Stimulated activated CD4-positive, alpha-beta T cell treated with anti-CD3 and anti-CD28 coated beads, Interleukin-4, amount 100 ng/mL, for 24 hours (primary cell): ENCODE measurements around the gene DNHD1.

Source experiments
- DNase-seq: peaks from one replicate; pipeline ENCODE4 v3.0.0-alpha.2; 2020

Gene DNHD1

GRCh38 chr11:6614446-6614845 is 117.4 kb downstream of the DNHD1 start:
- no peak for DNase-seq

- no peak for DNase-seq
Observed at GRCh38 chr11:6615046-6615445, 118.0 kb downstream of the DNHD1 start.

GRCh38 chr11:6615882-6616585 is 119.0 kb downstream of the DNHD1 start:
- no peak for DNase-seq

GRCh38 chr11:6616596-6617250 is 119.6 kb downstream of the DNHD1 start:
- DNase-seq: no peak

DNA sequence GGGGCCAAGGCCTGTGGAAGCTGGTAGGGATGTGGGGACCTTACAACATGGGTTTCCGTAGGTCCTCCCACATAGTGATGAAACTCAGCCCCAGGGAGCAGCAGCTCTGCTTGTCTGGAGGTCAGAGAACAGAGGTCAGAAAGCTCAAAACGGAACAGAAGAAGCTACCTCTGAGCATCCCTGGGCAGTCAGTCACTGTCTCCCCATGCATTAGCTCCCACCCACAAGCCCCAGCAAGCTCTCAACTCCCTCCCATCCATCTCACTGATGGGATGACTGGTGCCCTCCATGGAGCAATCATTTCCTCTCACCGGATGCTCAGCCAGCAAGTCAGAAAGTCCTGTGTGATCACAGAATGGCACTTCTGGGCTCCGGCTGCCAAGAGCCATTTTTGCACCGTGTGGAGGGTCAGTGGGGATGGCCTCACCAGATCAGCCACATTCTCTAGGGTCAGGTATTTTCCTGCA is 120.3 kb downstream of the DNHD1 start:
- no peak for DNase-seq

- peak; percentile 74 for DNase-seq
Observed at GRCh38 chr11:6618117-6619003, 121.3 kb downstream of the DNHD1 start.

- DNase-seq: peak; percentile 91
Observed at GRCh38 chr11:6619004-6619745, 122.1 kb downstream of the DNHD1 start, which contains the start of gene TPP1. TSS of gene TPP1 (minus strand) at chr11:6619422. CDS start at chr11:6619400, 22 bp downstream.

- no peak for DNase-seq
Observed at GRCh38 chr11:6620636-6621035, 123.6 kb downstream of the DNHD1 start.
